Measurements from ENCODE around the gene KISS1.
"Not testable (repeated sequence)": the region's sequence is repeated elsewhere in the genome, so short reads cannot be mapped to it uniquely, and the experiment has no call there.

DNA sequence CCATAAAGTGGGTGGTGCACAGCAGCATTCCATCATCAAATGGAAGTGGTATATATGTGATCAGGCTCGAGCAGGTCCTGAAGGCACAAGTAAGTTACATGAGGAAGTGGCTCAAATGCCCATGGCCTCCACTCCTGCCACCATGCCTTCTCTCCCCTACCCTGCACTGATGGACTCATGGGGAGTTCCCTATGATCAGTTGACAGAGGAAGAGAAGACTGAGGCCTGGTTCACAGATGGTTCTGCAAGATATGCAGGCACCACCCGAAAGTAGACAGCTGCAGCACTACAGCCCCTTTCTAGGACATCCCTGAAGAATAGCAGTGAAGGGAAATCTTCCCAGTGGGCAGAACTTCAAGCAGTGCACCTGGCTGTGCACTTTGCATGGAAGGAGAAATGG is 42.2 kb upstream of the KISS1 start:
- TF ChIP-seq, protein P1, sequence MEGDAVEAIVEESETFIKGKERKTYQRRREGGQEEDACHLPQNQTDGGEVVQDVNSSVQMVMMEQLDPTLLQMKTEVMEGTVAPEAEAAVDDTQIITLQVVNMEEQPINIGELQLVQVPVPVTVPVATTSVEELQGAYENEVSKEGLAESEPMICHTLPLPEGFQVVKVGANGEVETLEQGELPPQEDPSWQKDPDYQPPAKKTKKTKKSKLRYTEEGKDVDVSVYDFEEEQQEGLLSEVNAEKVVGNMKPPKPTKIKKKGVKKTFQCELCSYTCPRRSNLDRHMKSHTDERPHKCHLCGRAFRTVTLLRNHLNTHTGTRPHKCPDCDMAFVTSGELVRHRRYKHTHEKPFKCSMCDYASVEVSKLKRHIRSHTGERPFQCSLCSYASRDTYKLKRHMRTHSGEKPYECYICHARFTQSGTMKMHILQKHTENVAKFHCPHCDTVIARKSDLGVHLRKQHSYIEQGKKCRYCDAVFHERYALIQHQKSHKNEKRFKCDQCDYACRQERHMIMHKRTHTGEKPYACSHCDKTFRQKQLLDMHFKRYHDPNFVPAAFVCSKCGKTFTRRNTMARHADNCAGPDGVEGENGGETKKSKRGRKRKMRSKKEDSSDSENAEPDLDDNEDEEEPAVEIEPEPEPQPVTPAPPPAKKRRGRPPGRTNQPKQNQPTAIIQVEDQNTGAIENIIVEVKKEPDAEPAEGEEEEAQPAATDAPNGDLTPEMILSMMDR (tag by site-specific recombination; IDR thresholded peaks at IDR 0.05): not testable (repeated sequence)
- not testable (repeated sequence) for TF ChIP-seq MZF1 (tag by site-specific recombination; IDR thresholded peaks at IDR 0.05; ENCODE audit: borderline replicate concordance); ZNF571 (tag by site-specific recombination; IDR thresholded peaks at IDR 0.05); ZNF514 (tag by site-specific recombination; IDR thresholded peaks at IDR 0.05); TCF7L2 (IDR thresholded peaks at IDR 0.05; ENCODE audit: borderline replicate concordance, low read depth, low read length); ZNF138 (tag by site-specific recombination; IDR thresholded peaks at IDR 0.05; ENCODE audit: borderline replicate concordance)
- TF ChIP-seq, protein P2, sequence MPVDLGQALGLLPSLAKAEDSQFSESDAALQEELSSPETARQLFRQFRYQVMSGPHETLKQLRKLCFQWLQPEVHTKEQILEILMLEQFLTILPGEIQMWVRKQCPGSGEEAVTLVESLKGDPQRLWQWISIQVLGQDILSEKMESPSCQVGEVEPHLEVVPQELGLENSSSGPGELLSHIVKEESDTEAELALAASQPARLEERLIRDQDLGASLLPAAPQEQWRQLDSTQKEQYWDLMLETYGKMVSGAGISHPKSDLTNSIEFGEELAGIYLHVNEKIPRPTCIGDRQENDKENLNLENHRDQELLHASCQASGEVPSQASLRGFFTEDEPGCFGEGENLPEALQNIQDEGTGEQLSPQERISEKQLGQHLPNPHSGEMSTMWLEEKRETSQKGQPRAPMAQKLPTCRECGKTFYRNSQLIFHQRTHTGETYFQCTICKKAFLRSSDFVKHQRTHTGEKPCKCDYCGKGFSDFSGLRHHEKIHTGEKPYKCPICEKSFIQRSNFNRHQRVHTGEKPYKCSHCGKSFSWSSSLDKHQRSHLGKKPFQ (tag by site-specific recombination; IDR thresholded peaks at IDR 0.05): not testable (repeated sequence)
- TF ChIP-seq, protein P3, sequence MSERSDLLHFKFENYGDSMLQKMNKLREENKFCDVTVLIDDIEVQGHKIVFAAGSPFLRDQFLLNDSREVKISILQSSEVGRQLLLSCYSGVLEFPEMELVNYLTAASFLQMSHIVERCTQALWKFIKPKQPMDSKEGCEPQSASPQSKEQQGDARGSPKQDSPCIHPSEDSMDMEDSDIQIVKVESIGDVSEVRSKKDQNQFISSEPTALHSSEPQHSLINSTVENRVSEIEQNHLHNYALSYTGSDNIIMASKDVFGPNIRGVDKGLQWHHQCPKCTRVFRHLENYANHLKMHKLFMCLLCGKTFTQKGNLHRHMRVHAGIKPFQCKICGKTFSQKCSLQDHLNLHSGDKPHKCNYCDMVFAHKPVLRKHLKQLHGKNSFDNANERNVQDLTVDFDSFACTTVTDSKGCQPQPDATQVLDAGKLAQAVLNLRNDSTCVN (tag by site-specific recombination; optimal IDR thresholded peaks at IDR 0.05): not testable (repeated sequence)
